Common myeloid progenitor, CD34-positive (primary cell): ENCODE data around the gene DENND4A.

Experiments
- CTCF ChIA-PET: fragments of 350-600 bp; sonication (Branson Sonifier 250); formaldehyde crosslinking; loops from one replicate; lab custom pipeline; 2021; ENCODE audit warnings: antibody characterized with exemption; lab: Charles Lee
- POLR2A ChIA-PET: fragments of 350-600 bp; sonication (Branson Sonifier 250); formaldehyde crosslinking; loops from one replicate; lab custom pipeline; 2021; ENCODE audit warnings: antibody characterized with exemption; lab: Charles Lee
- DNase-seq, 3 donors: peaks; one replicate each; pipeline versions ENCODE4 v3.0.0 to v3.0.0-alpha.2; 2013
- H3K27ac ChIP-seq, 2 experiments: 1 replicate in 1 of 2; 2 replicates in 1 of 2; pipeline ENCODE4 v1.7.0; 2013; ENCODE audit warnings: inconsistent platforms in 2 of 2, low read length in 2 of 2, mild to moderate bottlenecking in 2 of 2, low read depth in 1 of 2, moderate library complexity in 1 of 2; ENCODE audit not compliant: severe bottlenecking in 2 of 2, insufficient read depth in 1 of 2, poor library complexity in 1 of 2
- H3K27me3 ChIP-seq, 5 experiments: replicated peaks in 2 of 5; 1 replicate in 3 of 5; 2 replicates in 2 of 5; pipeline versions ENCODE4 v1.6.1 to v1.7.0; 2013; ENCODE audit warnings: low read length in 4 of 5, mild to moderate bottlenecking in 2 of 5, moderate library complexity in 2 of 5, inconsistent platforms in 1 of 5; ENCODE audit not compliant: insufficient read depth in 5 of 5, control insufficient read depth in 4 of 5
- H3K36me3 ChIP-seq, 4 experiments: 1 replicate in 2 of 4; 2 replicates in 2 of 4; pipeline versions ENCODE4 v1.6.1 to v1.7.0; 2013; ENCODE audit warnings: low read length in 3 of 4, control low read depth in 1 of 4, mild to moderate bottlenecking in 1 of 4; ENCODE audit not compliant: control insufficient read depth in 4 of 4, insufficient read depth in 4 of 4
- H3K4me1 ChIP-seq, 4 experiments: 1 replicate in 3 of 4; 2 replicates in 1 of 4; pipeline versions ENCODE4 v1.6.1 to v1.7.1; 2013; ENCODE audit warnings: low read length in 3 of 4, mild to moderate bottlenecking in 3 of 4, control low read depth in 1 of 4, inconsistent platforms in 1 of 4, moderate library complexity in 1 of 4; ENCODE audit not compliant: control insufficient read depth in 4 of 4, insufficient read depth in 4 of 4; ENCODE audit errors: control extremely low read depth in 1 of 4
- H3K4me3 ChIP-seq, 7 experiments: 1 replicate in 4 of 7; 2 replicates in 3 of 7; pipeline versions ENCODE4 v1.5.1 to v1.7.0; 2013; ENCODE audit warnings: mild to moderate bottlenecking in 7 of 7, low read length in 6 of 7, moderate library complexity in 6 of 7, inconsistent platforms in 2 of 7, low read depth in 2 of 7, control low read depth in 1 of 7; ENCODE audit not compliant: insufficient read depth in 4 of 7, control insufficient read depth in 1 of 7; ENCODE audit errors: extremely low read depth in 1 of 7
- H3K9me3 ChIP-seq, 5 experiments: 1 replicate in 4 of 5; 2 replicates in 1 of 5; pipeline versions ENCODE4 v1.6.1 to v1.7.1; 2013; ENCODE audit warnings: low read length in 4 of 5, mild to moderate bottlenecking in 2 of 5, inconsistent platforms in 1 of 5, low read depth in 1 of 5, moderate library complexity in 1 of 5; ENCODE audit not compliant: control insufficient read depth in 4 of 5, insufficient read depth in 2 of 5; ENCODE audit errors: control extremely low read depth in 1 of 5
- WGBS: methylation state at CpG from one replicate; pipeline ENCODE4 v1.1.5; 2013; ENCODE audit not compliant: insufficient coverage; 5-methylcytosine and 5-hydroxymethylcytosine counted together

DENND4A gene

DNA sequence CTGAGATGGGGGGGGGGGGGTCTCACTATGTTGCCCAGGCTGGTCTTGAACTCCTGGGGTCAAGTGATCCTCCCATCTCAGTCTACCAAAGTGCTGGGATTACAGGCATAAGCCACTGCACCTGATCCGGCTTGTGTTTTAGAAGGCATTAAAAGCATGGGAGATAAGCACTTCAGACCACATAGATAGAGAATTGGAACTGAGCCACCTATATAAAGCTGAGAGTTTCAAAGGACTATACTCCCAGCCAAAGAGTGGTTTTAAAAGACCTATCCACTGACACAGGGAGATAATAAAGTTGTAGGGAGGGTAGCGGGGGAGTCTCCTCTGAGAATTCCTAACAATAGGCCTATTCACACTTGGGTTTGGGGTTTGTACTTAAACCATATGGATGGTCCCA is 34.8 kb downstream of the DENND4A start:
- WGBS, result no CpG with 5 or more reads among the region's 2 CpGs
- Histone ChIP-seq H3K4me3 (no peak overlapping the region), H3K27me3 (no peaks in the 10 kb centered on the region), H3K27ac (no peak overlapping the region), H3K36me3 (peaks cover 0 to 18% (median 5%) of the 10 kb centered on the region in 4 experiments), H3K4me1 (no peaks in the 10 kb centered on the region), H3K9me3 (no peaks in the 10 kb centered on the region)
- no peak for DNase-seq
- POLR2A ChIA-PET, result no interaction called here
- CTCF ChIA-PET, result no interaction called here

GRCh38 chr15:65752151-65752700 is 39.9 kb downstream of the DENND4A start:
- Histone ChIP-seq H3K27ac (no peak overlapping the region), H3K4me1 (no peaks in the 10 kb centered on the region), H3K9me3 (peaks cover 0 to 1% (median 0%) of the 10 kb centered on the region in 5 experiments), H3K27me3 (no peaks in the 10 kb centered on the region), H3K36me3 (peaks cover 6 to 32% (median 19%) of the 10 kb centered on the region in 4 experiments), H3K4me3 (no peak overlapping the region)
- CTCF ChIA-PET, result interaction anchor here (2.1 kb wide), 1 partner anchor 17 kb away, joined by 7 read pairs; no protein-coding TSS in a partner anchor
- WGBS, result 96% methylated on average over 4 of the region's 7 CpGs
- no peak for DNase-seq
- POLR2A ChIA-PET, result no interaction called here

- ChIA-PET POLR2A (no interaction called here), CTCF (no interaction called here)
Observed at GRCh38 chr15:65751431-65751830, 40.7 kb downstream of the DENND4A start.

GRCh38 chr15:65747265-65747664 is 44.8 kb downstream of the DENND4A start:
- peaks cover 0 to 2% (median 0%) of the 10 kb centered on the region in 5 experiments for H3K27me3 ChIP-seq
- no peak overlapping the region for H3K4me3 ChIP-seq
- ChIA-PET CTCF (interaction anchor here (0.8 to 1.5 kb wide), 4 partner anchors 8 to 109 kb away, joined by 3 to 5 read pairs (median 4); no protein-coding TSS in a partner anchor), POLR2A (interaction anchor here (0.6 to 0.8 kb wide), 4 partner anchors 16 to 122 kb away, joined by 3 to 4 read pairs (median 3); partner anchors contain the start of gene RAB11A)
- H3K9me3 ChIP-seq, result peaks cover 0 to 1% (median 0%) of the 10 kb centered on the region in 5 experiments
- H3K27ac ChIP-seq, result no peak overlapping the region
- no peak for DNase-seq
- H3K36me3 ChIP-seq, result peaks cover 6 to 24% (median 13%) of the 10 kb centered on the region in 4 experiments
- peaks cover 0 to 11% (median 2%) of the 10 kb centered on the region in 4 experiments for H3K4me1 ChIP-seq

More at GRCh38 chr15:65751431-65751830, 40.7 kb downstream of the DENND4A start:
- H3K27ac ChIP-seq, result no peak overlapping the region
- WGBS, result 94% methylated on average over 2 of the region's 2 CpGs
- H3K9me3 ChIP-seq, result peaks cover 0 to 1% (median 0%) of the 10 kb centered on the region in 5 experiments
- DNase-seq, result no peak
- H3K4me3 ChIP-seq, result no peak overlapping the region
- no peaks in the 10 kb centered on the region for H3K27me3 ChIP-seq
- peaks cover 0 to 3% (median 0%) of the 10 kb centered on the region in 4 experiments for H3K4me1 ChIP-seq
- peaks cover 6 to 32% (median 19%) of the 10 kb centered on the region in 4 experiments for H3K36me3 ChIP-seq

DNA sequence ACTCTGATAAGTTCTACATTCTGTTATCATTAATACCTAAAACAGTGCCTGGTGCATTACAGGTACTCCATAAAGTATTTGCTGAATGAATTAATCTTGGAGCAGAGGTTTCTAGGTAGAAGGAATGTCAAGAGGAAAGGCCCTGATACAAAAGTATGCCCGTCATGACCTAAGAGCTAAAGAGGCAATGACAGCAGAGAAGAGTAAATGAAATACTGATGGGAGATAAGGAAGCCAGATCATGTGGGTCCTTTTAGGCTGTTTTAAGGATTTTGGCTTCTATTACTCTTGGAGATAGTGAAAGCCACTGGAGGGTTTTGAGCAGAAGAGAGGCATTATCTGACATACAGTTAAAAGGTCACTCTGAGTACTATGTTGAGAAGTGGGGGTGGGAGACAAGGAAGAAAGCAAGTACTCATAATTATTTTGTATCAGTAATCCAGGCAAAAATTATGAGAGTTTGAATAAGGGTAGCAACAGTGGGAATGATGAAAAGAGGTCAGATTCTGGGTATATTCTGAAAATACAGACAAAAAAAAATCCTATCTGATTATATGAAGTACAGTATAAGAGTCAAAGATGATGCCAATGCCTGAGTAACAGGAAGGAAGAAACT is 48.3 kb downstream of the DENND4A start:
- no peak overlapping the region for H3K4me3 ChIP-seq
- H3K27ac ChIP-seq, result no peak overlapping the region
- ChIA-PET POLR2A (no interaction called here), CTCF (interaction anchor here (1.0 kb wide), 1 partner anchor 113 kb away, joined by 3 read pairs; no protein-coding TSS in a partner anchor)
- H3K27me3 ChIP-seq, result peaks cover 0 to 2% (median 0%) of the 10 kb centered on the region in 5 experiments
- DNase-seq, result no peak
- peaks cover 0 to 11% (median 2%) of the 10 kb centered on the region in 4 experiments for H3K4me1 ChIP-seq
- 100% methylated on average over 1 of the region's 1 CpG for WGBS
- H3K9me3 ChIP-seq, result no peaks in the 10 kb centered on the region
- H3K36me3 ChIP-seq, result peaks cover 0 to 20% (median 5%) of the 10 kb centered on the region in 4 experiments

DNA sequence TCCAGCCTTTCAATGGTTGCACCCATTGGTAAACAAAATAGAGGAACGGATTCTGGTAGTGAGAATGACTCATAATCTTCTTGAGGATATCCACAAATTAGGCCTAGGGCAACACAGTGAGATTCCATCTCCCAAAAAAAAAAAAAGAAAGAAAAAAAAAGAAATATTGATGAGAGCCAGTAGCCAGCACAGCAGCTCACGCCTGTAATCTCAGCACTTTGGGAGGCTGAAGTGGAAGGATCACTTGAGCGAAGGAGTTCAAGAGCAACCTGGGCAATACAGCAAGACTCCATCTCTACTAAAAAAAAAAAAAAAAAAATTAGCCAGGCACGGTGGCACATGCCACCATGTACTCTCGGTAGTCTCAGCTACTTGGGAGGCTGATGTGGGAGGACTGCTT is 51.9 kb downstream of the DENND4A start:
- Histone ChIP-seq H3K27me3 (peaks cover 0 to 2% (median 0%) of the 10 kb centered on the region in 5 experiments), H3K4me1 (no peaks in the 10 kb centered on the region), H3K4me3 (no peak overlapping the region), H3K36me3 (peaks cover 11 to 47% (median 16%) of the 10 kb centered on the region in 4 experiments), H3K9me3 (no peaks in the 10 kb centered on the region), H3K27ac (no peak overlapping the region)
- no peak for DNase-seq
- ChIA-PET POLR2A (interaction anchor here (0.6 kb wide), 2 partner anchors 144 to 241 kb away, joined by 3 read pairs; no protein-coding TSS in a partner anchor), CTCF (interaction anchor here (0.6 to 1.0 kb wide), 2 partner anchors 31 to 97 kb away, joined by 3 read pairs; no protein-coding TSS in a partner anchor)
- WGBS, result 96% methylated on average over 2 of the region's 5 CpGs

GRCh38 chr15:65738649-65739048 is 53.4 kb downstream of the DENND4A start:
- no CpG with 5 or more reads among the region's 1 CpG for WGBS
- DNase-seq, result no peak
- CTCF ChIA-PET, result interaction anchor here (1.3 kb wide), 1 partner anchor 85 kb away, joined by 4 read pairs; no protein-coding TSS in a partner anchor
- H3K36me3 ChIP-seq, result peaks cover 11 to 50% (median 16%) of the 10 kb centered on the region in 4 experiments
- no peaks in the 10 kb centered on the region for H3K9me3 ChIP-seq
- no peak overlapping the region for H3K27ac ChIP-seq
- peaks cover 0 to 2% (median 0%) of the 10 kb centered on the region in 5 experiments for H3K27me3 ChIP-seq
- no peak overlapping the region for H3K4me3 ChIP-seq
- H3K4me1 ChIP-seq, result no peaks in the 10 kb centered on the region
- POLR2A ChIA-PET, result no interaction called here
